ENCODE results near the gene PSEN2. TPM values are rescaled to one million over a fixed set of nuclear protein-coding genes. Genes with fewer than 3 reads are reported as not detected.

Gene PSEN2
- total and polyA plus RNA-seq, 10 donors, result 6.3 to 57.0 (median 29.3) TPM

GRCh38 chr1:226865590-226865989, 4.8 kb upstream of the PSEN2 start:
- Histone ChIP-seq H3K9me3 (no peaks in the 10 kb centered on the region), H3K4me3 (no peak overlapping the region), H3K27me3 (replicated peaks in 1 of 7) (peaks cover 0 to 6% (median 0%) of the 10 kb centered on the region in 7 donors), H3K36me3 (no peaks in the 10 kb centered on the region), H3K27ac (no peak overlapping the region), H3K4me1 (peaks cover 0 to 10% (median 4%) of the 10 kb centered on the region in 6 donors)
- 64 to 78% (median 74%) methylated on average over 4 of the region's 4 CpGs for WGBS, 5 donors
- intact Hi-C loops (cut with DNase I; ENCODE audit: low total_unique reads), result no loop called here
- DNase-seq, result no peak
- no peak for TF ChIP-seq POLR2A (IDR thresholded peaks at IDR 0.05)
- TF ChIP-seq, protein P1, sequence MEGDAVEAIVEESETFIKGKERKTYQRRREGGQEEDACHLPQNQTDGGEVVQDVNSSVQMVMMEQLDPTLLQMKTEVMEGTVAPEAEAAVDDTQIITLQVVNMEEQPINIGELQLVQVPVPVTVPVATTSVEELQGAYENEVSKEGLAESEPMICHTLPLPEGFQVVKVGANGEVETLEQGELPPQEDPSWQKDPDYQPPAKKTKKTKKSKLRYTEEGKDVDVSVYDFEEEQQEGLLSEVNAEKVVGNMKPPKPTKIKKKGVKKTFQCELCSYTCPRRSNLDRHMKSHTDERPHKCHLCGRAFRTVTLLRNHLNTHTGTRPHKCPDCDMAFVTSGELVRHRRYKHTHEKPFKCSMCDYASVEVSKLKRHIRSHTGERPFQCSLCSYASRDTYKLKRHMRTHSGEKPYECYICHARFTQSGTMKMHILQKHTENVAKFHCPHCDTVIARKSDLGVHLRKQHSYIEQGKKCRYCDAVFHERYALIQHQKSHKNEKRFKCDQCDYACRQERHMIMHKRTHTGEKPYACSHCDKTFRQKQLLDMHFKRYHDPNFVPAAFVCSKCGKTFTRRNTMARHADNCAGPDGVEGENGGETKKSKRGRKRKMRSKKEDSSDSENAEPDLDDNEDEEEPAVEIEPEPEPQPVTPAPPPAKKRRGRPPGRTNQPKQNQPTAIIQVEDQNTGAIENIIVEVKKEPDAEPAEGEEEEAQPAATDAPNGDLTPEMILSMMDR (IDR thresholded peaks at IDR 0.05 in 8 of 11, conservative IDR thresholded peaks at IDR 0.05 in 3 of 11), result no peak
- no peak for TF ChIP-seq POLR2AphosphoS5 (IDR thresholded peaks at IDR 0.05)

GRCh38 chr1:226867461-226868054, 2.9 kb upstream of the PSEN2 start:
- H3K4me3 ChIP-seq, result no peak overlapping the region
- peaks cover 0 to 11% (median 0%) of the 10 kb centered on the region in 7 donors for H3K27me3 ChIP-seq (replicated peaks in 1 of 7)
- H3K36me3 ChIP-seq, result no peaks in the 10 kb centered on the region
- intact Hi-C loops (cut with DNase I; ENCODE audit: low total_unique reads), result no loop called here
- 88 to 97% (median 89%) methylated on average over 6 of the region's 6 CpGs for WGBS, 5 donors
- no peak overlapping the region for H3K27ac ChIP-seq
- peaks cover 7 to 29% (median 21%) of the 10 kb centered on the region in 6 donors for H3K4me1 ChIP-seq
- H3K9me3 ChIP-seq, result no peaks in the 10 kb centered on the region
- TF ChIP-seq POLR2A (IDR thresholded peaks at IDR 0.05), result no peak
- no peak for TF ChIP-seq POLR2AphosphoS5 (IDR thresholded peaks at IDR 0.05)
- TF ChIP-seq, protein P1 (IDR thresholded peaks at IDR 0.05 in 8 of 11, conservative IDR thresholded peaks at IDR 0.05 in 3 of 11), result no peak
- no peak for DNase-seq

GRCh38 chr1:226868726-226869125, 1.7 kb upstream of the PSEN2 start:
- WGBS, 5 donors, result 97 to 100% (median 100%) methylated on average over 1 of the region's 1 CpG
- Histone ChIP-seq H3K4me3 (no peak overlapping the region), H3K9me3 (no peaks in the 10 kb centered on the region), H3K4me1 (peaks cover 7 to 40% (median 23%) of the 10 kb centered on the region in 6 donors), H3K27ac (no peak overlapping the region), H3K27me3 (replicated peaks in 1 of 7) (peaks cover 0 to 11% (median 0%) of the 10 kb centered on the region in 7 donors), H3K36me3 (no peaks in the 10 kb centered on the region)
- DNase-seq, result no peak
- no peak for TF ChIP-seq POLR2A (IDR thresholded peaks at IDR 0.05)
- no peak for TF ChIP-seq POLR2AphosphoS5 (IDR thresholded peaks at IDR 0.05)
- TF ChIP-seq, protein P1 (IDR thresholded peaks at IDR 0.05 in 8 of 11, conservative IDR thresholded peaks at IDR 0.05 in 3 of 11), result no peak
- intact Hi-C loops (cut with DNase I; ENCODE audit: low total_unique reads), result no loop called here

- Histone ChIP-seq H3K9me3 (no peaks in the 10 kb centered on the region), H3K27me3 (replicated peaks in 1 of 7) (peaks cover 0 to 11% (median 0%) of the 10 kb centered on the region in 7 donors), H3K27ac (peak overlapping the region; percentile 61 to 87 (median 78)), H3K4me3 (peak overlapping the region; percentile 58 to 91 (median 82)), H3K36me3 (no peaks in the 10 kb centered on the region), H3K4me1 (peaks cover 7 to 52% (median 35%) of the 10 kb centered on the region in 6 donors)
- intact Hi-C loops (cut with DNase I; ENCODE audit: low total_unique reads), result no loop called here
- 22 to 34% (median 25%) methylated on average over 6 to 7 of the region's 7 CpGs for WGBS, 5 donors
- no peak for DNase-seq
- TF ChIP-seq, protein P1 (IDR thresholded peaks at IDR 0.05 in 8 of 11, conservative IDR thresholded peaks at IDR 0.05 in 3 of 11), result no peak
Observed at GRCh38 chr1:226870026-226870400, 403 bp upstream of the PSEN2 start.

Data from spleen (tissue), 11 donors.